DOHH2 (cell line): ENCODE results near the gene DHRS2.
"Not testable (repeated sequence)": the region's sequence is repeated elsewhere in the genome, so short reads cannot be mapped to it uniquely, and the experiment has no call there.

Source experiments
- H3F3A ChIP-seq: fragments of 200-600 bp; sonication (generic), shearing (Covaris generic); 2 replicates; pipeline ENCODE4 v1.6.0; 2016; ENCODE audit warnings: antibody characterized with exemption, mild to moderate bottlenecking; ENCODE audit not compliant: control insufficient read depth, insufficient read depth
- H3K27ac ChIP-seq: fragments of 200-600 bp; sonication (generic); 2 replicates; pipeline ENCODE4 v1.5.1; 2014; ENCODE audit warnings: low read depth, mild to moderate bottlenecking, low read length, moderate library complexity
- H3K27me3 ChIP-seq: fragments of 200-600 bp; sonication (generic); 2 replicates; pipeline ENCODE4 v1.6.1; 2014; ENCODE audit warnings: mild to moderate bottlenecking, low read length, mixed read lengths; ENCODE audit not compliant: control insufficient read depth
- H3K36me3 ChIP-seq: fragments of 200-600 bp; sonication (generic); 2 replicates; pipeline ENCODE4 v1.6.1; 2014; ENCODE audit warnings: mild to moderate bottlenecking, low read length, moderate library complexity, mixed read lengths; ENCODE audit not compliant: control insufficient read depth
- H3K4me1 ChIP-seq: fragments of 200-600 bp; sonication (generic); 2 replicates; pipeline ENCODE4 v1.6.1; 2014; ENCODE audit warnings: mild to moderate bottlenecking, low read length, mixed read lengths; ENCODE audit not compliant: control insufficient read depth
- H3K4me2 ChIP-seq: fragments of 200-600 bp; sonication (generic); 2 replicates; pipeline ENCODE4 v1.6.0; 2014; ENCODE audit warnings: mild to moderate bottlenecking, low read length, moderate library complexity
- H3K4me3 ChIP-seq: fragments of 200-600 bp; sonication (generic); 2 replicates; pipeline ENCODE4 v1.5.1; 2014; ENCODE audit warnings: mild to moderate bottlenecking, low read length, mixed read lengths
- H3K79me2 ChIP-seq: fragments of 200-600 bp; sonication (generic); 2 replicates; pipeline ENCODE4 v1.6.1; 2014; ENCODE audit warnings: mild to moderate bottlenecking, low read length, mixed read lengths; ENCODE audit not compliant: control insufficient read depth
- H3K9me2 ChIP-seq: fragments of 200-600 bp; sonication (generic); replicated peaks from 2 replicates; pipeline ENCODE4 v1.6.1; 2014; ENCODE audit warnings: mild to moderate bottlenecking, low read length, mixed read lengths; ENCODE audit not compliant: control insufficient read depth
- H3K9me3 ChIP-seq: fragments of 200-600 bp; sonication (generic); 2 replicates; pipeline ENCODE4 v1.6.1; 2014; ENCODE audit warnings: antibody characterized with exemption, low read length, mixed read lengths; ENCODE audit not compliant: control insufficient read depth, insufficient read depth
- H4K20me1 ChIP-seq: fragments of 200-600 bp; sonication (generic); 2 replicates; pipeline ENCODE4 v1.6.0; 2014; ENCODE audit warnings: low read depth, mild to moderate bottlenecking, antibody characterized with exemption, low read length, moderate library complexity; ENCODE audit not compliant: control insufficient read depth, insufficient read depth
- EZH2phosphoT487 ChIP-seq: fragments of 200-600 bp; sonication (generic); IDR thresholded peaks from 2 replicates; pipeline ENCODE4 v1.6.1; 2017; ENCODE audit warnings: borderline replicate concordance, mild to moderate bottlenecking, antibody characterized with exemption, low read length, moderate library complexity, mixed read lengths
- TF ChIP-seq, protein P1 (sequence below): fragments of 200-600 bp; sonication (generic); IDR thresholded peaks from one replicate; pipeline ENCODE4 v1.5.1; 2014; ENCODE audit warnings: antibody characterized with exemption, mild to moderate bottlenecking, low read depth, low read length; ENCODE audit not compliant: poor library complexity, severe bottlenecking

DHRS2 gene

GRCh38 chr14:23590198-23590597, 46.0 kb upstream of the DHRS2 start:
- Histone ChIP-seq H3K4me3 (no peak overlapping the region), H4K20me1 (no peaks in the 10 kb centered on the region), H3K79me2 (no peaks in the 10 kb centered on the region), H3K27ac (no peak overlapping the region), H3K9me3 (no peaks in the 10 kb centered on the region), H3K4me1 (peaks cover 5% of the 10 kb centered on the region), H3K36me3 (no peaks in the 10 kb centered on the region), H3K9me2 (no peaks in the 10 kb centered on the region), H3K4me2 (no peak overlapping the region), H3K27me3 (no peaks in the 10 kb centered on the region), H3F3A (no peaks in the 10 kb centered on the region)
- no peak for TF ChIP-seq EZH2phosphoT487
- TF ChIP-seq, protein P1, sequence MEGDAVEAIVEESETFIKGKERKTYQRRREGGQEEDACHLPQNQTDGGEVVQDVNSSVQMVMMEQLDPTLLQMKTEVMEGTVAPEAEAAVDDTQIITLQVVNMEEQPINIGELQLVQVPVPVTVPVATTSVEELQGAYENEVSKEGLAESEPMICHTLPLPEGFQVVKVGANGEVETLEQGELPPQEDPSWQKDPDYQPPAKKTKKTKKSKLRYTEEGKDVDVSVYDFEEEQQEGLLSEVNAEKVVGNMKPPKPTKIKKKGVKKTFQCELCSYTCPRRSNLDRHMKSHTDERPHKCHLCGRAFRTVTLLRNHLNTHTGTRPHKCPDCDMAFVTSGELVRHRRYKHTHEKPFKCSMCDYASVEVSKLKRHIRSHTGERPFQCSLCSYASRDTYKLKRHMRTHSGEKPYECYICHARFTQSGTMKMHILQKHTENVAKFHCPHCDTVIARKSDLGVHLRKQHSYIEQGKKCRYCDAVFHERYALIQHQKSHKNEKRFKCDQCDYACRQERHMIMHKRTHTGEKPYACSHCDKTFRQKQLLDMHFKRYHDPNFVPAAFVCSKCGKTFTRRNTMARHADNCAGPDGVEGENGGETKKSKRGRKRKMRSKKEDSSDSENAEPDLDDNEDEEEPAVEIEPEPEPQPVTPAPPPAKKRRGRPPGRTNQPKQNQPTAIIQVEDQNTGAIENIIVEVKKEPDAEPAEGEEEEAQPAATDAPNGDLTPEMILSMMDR: no peak

- H3K9me3 ChIP-seq, H4K20me1 ChIP-seq, H3K4me2 ChIP-seq, H3K79me2 ChIP-seq, H3K36me3 ChIP-seq, H3K4me3 ChIP-seq, H3K4me1 ChIP-seq, H3F3A ChIP-seq, H3K9me2 ChIP-seq, H3K27ac ChIP-seq, H3K27me3 ChIP-seq: not testable (repeated sequence)
Measured at GRCh38 chr14:23594191-23594590, 42.0 kb upstream of the DHRS2 start.

GRCh38 chr14:23600322-23600707, 35.8 kb upstream of the DHRS2 start:
- H3K4me1 ChIP-seq: no peaks in the 10 kb centered on the region
- no peak overlapping the region for H3K4me3 ChIP-seq
- H3K27ac ChIP-seq: no peak overlapping the region
- no peaks in the 10 kb centered on the region for H3F3A ChIP-seq
- no peaks in the 10 kb centered on the region for H3K9me3 ChIP-seq
- no peaks in the 10 kb centered on the region for H3K27me3 ChIP-seq
- H3K79me2 ChIP-seq: no peaks in the 10 kb centered on the region
- H3K9me2 ChIP-seq: no peaks in the 10 kb centered on the region
- no peaks in the 10 kb centered on the region for H4K20me1 ChIP-seq
- H3K36me3 ChIP-seq: no peaks in the 10 kb centered on the region
- no peak overlapping the region for H3K4me2 ChIP-seq
- TF ChIP-seq, protein P1: no peak
- no peak for TF ChIP-seq EZH2phosphoT487

DNA sequence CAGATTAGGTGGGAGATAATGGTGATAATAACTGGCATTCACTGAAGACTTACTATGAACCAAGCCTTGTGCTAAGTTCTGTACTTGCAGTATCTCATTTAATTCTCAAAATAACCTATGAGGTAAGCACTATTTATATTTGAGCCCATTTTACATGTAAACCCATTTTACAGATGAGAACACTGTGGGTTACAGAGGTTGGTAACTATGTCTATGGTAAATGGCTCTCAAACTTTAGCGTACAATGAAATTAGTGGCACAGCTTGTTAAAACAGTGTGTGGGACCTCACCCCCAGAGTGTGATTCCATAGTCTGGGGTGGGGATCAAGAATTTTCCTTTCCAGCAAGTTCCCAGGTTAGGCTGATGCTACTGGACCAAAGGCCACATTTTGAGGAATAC, 35.4 kb upstream of the DHRS2 start:
- H3F3A ChIP-seq: no peaks in the 10 kb centered on the region
- TF ChIP-seq, protein P1: no peak
- no peak for TF ChIP-seq EZH2phosphoT487
- no peaks in the 10 kb centered on the region for H3K9me3 ChIP-seq
- no peaks in the 10 kb centered on the region for H3K27me3 ChIP-seq
- no peak overlapping the region for H3K4me2 ChIP-seq
- no peaks in the 10 kb centered on the region for H4K20me1 ChIP-seq
- H3K4me1 ChIP-seq: no peaks in the 10 kb centered on the region
- no peaks in the 10 kb centered on the region for H3K79me2 ChIP-seq
- no peak overlapping the region for H3K4me3 ChIP-seq
- H3K27ac ChIP-seq: no peak overlapping the region
- H3K9me2 ChIP-seq: no peaks in the 10 kb centered on the region
- no peaks in the 10 kb centered on the region for H3K36me3 ChIP-seq
